AG04450 (cell line): Measurements from ENCODE around the gene HLTF. TPM values are rescaled to one million over a fixed set of nuclear protein-coding genes. Genes with fewer than 3 reads are reported as not detected.

Experiments
- CTCF ChIA-PET: fragments of 300-600, 350-600 bp; formaldehyde crosslinking; extraction: SDS; loops from one replicate; lab custom pipeline; 2022; ENCODE audit warnings: antibody characterized with exemption, inconsistent platforms; lab: Charles Lee
- POLR2A ChIA-PET: fragments of 350-600 bp; formaldehyde crosslinking; extraction: SDS; loops from one replicate; lab custom pipeline; 2021; ENCODE audit warnings: antibody characterized with exemption, inconsistent platforms; lab: Yijun Ruan, JAX
- DNase-seq: peaks from one replicate; pipeline ENCODE4 v3.0.0-alpha.2; 2011; ENCODE audit warnings: low read depth, low spot score
- H3K27ac ChIP-seq: one replicate; pipeline ENCODE4 v1.5.1; 2012; ENCODE audit warnings: low read depth, low read length, control low read depth
- H3K27me3 ChIP-seq: one replicate; pipeline ENCODE4 v1.6.0; 2012; ENCODE audit warnings: low read length; ENCODE audit not compliant: control insufficient read depth, insufficient read depth
- H3K4me3 ChIP-seq: 2 replicates; pipeline ENCODE4 v1.5.1; 2011; ENCODE audit warnings: mild to moderate bottlenecking, low read depth, low read length, control low read depth
- H3K9me3 ChIP-seq: 2 replicates; pipeline ENCODE4 v1.5.1; 2012; ENCODE audit warnings: low read length; ENCODE audit not compliant: control insufficient read depth, insufficient read depth
- CTCF ChIP-seq: IDR thresholded peaks from 2 replicates; pipeline ENCODE4 v1.5.1; 2011; ENCODE audit warnings: low read depth, low read length, control low read depth, inconsistent platforms
- polyA plus RNA-seq: library from polyadenylated mRNA; depleted of rRNA; stranded (reverse); fragments of >200 nt; gene quantifications from 2 replicates; pipeline ENCODE4 v1.2.3, GENCODE V29; 2011

Gene HLTF
- polyA plus RNA-seq, 1 experiment = 30.5 TPM

- H3K27me3 ChIP-seq = no peaks in the 10 kb centered on the region
- H3K9me3 ChIP-seq = no peaks in the 10 kb centered on the region
- ChIA-PET POLR2A (no interaction called here), CTCF (no interaction called here)
- no peak overlapping the region for H3K4me3 ChIP-seq
- H3K27ac ChIP-seq = no peak overlapping the region
- no peak for DNase-seq
- no peak for TF ChIP-seq CTCF
Observed at GRCh38 chr3:149058602-149059001, 27.7 kb downstream of the HLTF start.

- Histone ChIP-seq H3K4me3 (no peak overlapping the region), H3K27me3 (no peaks in the 10 kb centered on the region), H3K27ac (no peak overlapping the region), H3K9me3 (no peaks in the 10 kb centered on the region)
- POLR2A ChIA-PET = no interaction called here
- no peak for TF ChIP-seq CTCF
- no peak for DNase-seq
- CTCF ChIA-PET = no interaction called here
Observed at GRCh38 chr3:149058198-149058597, 28.1 kb downstream of the HLTF start.

GRCh38 chr3:149055575-149055974 is 30.8 kb downstream of the HLTF start:
- no peak for TF ChIP-seq CTCF
- Histone ChIP-seq H3K9me3 (no peaks in the 10 kb centered on the region), H3K4me3 (no peak overlapping the region), H3K27ac (no peak overlapping the region), H3K27me3 (no peaks in the 10 kb centered on the region)
- POLR2A ChIA-PET = no interaction called here
- CTCF ChIA-PET = no interaction called here
- no peak for DNase-seq

GRCh38 chr3:149044339-149045083 is 41.8 kb downstream of the HLTF start:
- ChIA-PET POLR2A (no interaction called here), CTCF (interaction anchor here (1.0 to 1.1 kb wide), 2 partner anchors 76 to 89 kb away, joined by 3 read pairs; no protein-coding TSS in a partner anchor)
- Histone ChIP-seq H3K27ac (no peak overlapping the region), H3K9me3 (no peaks in the 10 kb centered on the region), H3K27me3 (no peaks in the 10 kb centered on the region), H3K4me3 (no peak overlapping the region)
- no peak for DNase-seq
- no peak for TF ChIP-seq CTCF

GRCh38 chr3:149042789-149043386 is 43.4 kb downstream of the HLTF start:
- Histone ChIP-seq H3K27ac (no peak overlapping the region), H3K4me3 (no peak overlapping the region), H3K9me3 (no peaks in the 10 kb centered on the region), H3K27me3 (no peaks in the 10 kb centered on the region)
- no peak for DNase-seq
- no peak for TF ChIP-seq CTCF
- CTCF ChIA-PET = interaction anchor here (1.5 kb wide), 1 partner anchor 88 kb away, joined by 7 read pairs; no protein-coding TSS in a partner anchor
- POLR2A ChIA-PET = interaction anchor here (0.6 kb wide), 1 partner anchor 14 kb away, joined by 5 read pairs; no protein-coding TSS in a partner anchor
